A549 (cell line): ENCODE data around the gene AFF3. TPM values are rescaled to one million over a fixed set of nuclear protein-coding genes. Genes with fewer than 3 reads are reported as not detected.

Experiments used
- ATAC-seq, 2 experiments: fragments of 200-7000 bp in 1 of 2; fragments of >200 bp in 1 of 2; cut with Nextera tagmentation in 1 of 2; cut with Tn5 transposase in 1 of 2; 3 replicates each; pipeline versions ENCODE4 v1.8.0 to v1.9.1; 2018 to 2020; ENCODE audit warnings: mild to moderate bottlenecking in 1 of 2, moderate library complexity in 1 of 2
- CTCF ChIA-PET: fragments of 300-600 bp; sonication (Branson Sonifier 250); formaldehyde crosslinking; extraction: SDS; loops from one replicate; lab custom pipeline; 2021; ENCODE audit warnings: antibody characterized with exemption, inconsistent platforms; lab: Yijun Ruan, JAX
- POLR2A ChIA-PET: fragments of 350-600 bp; formaldehyde crosslinking; extraction: SDS; loops from one replicate; lab custom pipeline; 2021; ENCODE audit warnings: antibody characterized with exemption, inconsistent platforms; lab: Yijun Ruan, JAX
- DNase-seq, 2 experiments: peaks; one replicate each; pipeline versions ENCODE4 v3.0.0 to v3.0.0-alpha.2; 2011 to 2016; ENCODE audit warnings: low read depth in 1 of 2, low spot score in 1 of 2
- FAIRE-seq: peaks from 2 replicates; lab custom pipeline; 2011; peaks lifted over from hg19 to GRCh38; lab: Jason Lieb, UNC
- H3K27ac ChIP-seq, 2 experiments: fragments of >200 bp; sonication (Bioruptor Twin); formaldehyde crosslinking; 3 replicates each; pipeline ENCODE4 v1.5.1; 2016 to 2017
- H3K4me1 ChIP-seq: fragments of >200 bp; sonication (Bioruptor Twin); formaldehyde crosslinking; 3 replicates; pipeline ENCODE4 v1.6.1; 2016
- H3K4me2 ChIP-seq: fragments of >200 bp; sonication (Bioruptor Twin); formaldehyde crosslinking; 3 replicates; pipeline ENCODE4 v1.6.1; 2016
- H3K4me3 ChIP-seq: fragments of >200 bp; sonication (Bioruptor Twin); formaldehyde crosslinking; 3 replicates; pipeline ENCODE4 v1.5.1; 2016
- H3K9me3 ChIP-seq: fragments of >200 bp; sonication (Bioruptor Twin); formaldehyde crosslinking; 3 replicates; pipeline ENCODE4 v1.6.1; 2016
- CBX2 ChIP-seq: fragments of 200-600 bp; sonication (generic); IDR thresholded peaks from 2 replicates; pipeline ENCODE4 v1.6.1; 2016; ENCODE audit warnings: low read depth, mild to moderate bottlenecking, borderline replicate concordance
- CEBPB ChIP-seq, 2 experiments: fragments of >200 bp in 1 of 2; sonication (Bioruptor Twin) in 1 of 2; formaldehyde crosslinking in 1 of 2; IDR thresholded peaks; 2 replicates each; pipeline ENCODE4 v1.6.1; 2012 to 2016
- CHD2 ChIP-seq: fragments of 150-350 bp; IDR thresholded peaks from 2 replicates; pipeline ENCODE4 v1.6.1; 2014; ENCODE audit warnings: low read length; ENCODE audit not compliant: partially characterized antibody
- CHD4 ChIP-seq: fragments of 200-600 bp; sonication (generic); IDR thresholded peaks from 2 replicates; pipeline ENCODE4 v1.6.1; 2016; ENCODE audit warnings: antibody characterized with exemption, mild to moderate bottlenecking, borderline replicate concordance
- EP300 ChIP-seq, 2 experiments: fragments of >200 bp; sonication (Bioruptor Twin); formaldehyde crosslinking; IDR thresholded peaks; 2 replicates in 1 of 2; 3 replicates in 1 of 2; pipeline ENCODE4 v1.6.1; 2016 to 2017
- FOSB ChIP-seq: fragments of 250-450 bp; sonication (Bioruptor Pico); IDR thresholded peaks from 2 replicates; pipeline ENCODE4 v1.5.0; 2020; ENCODE audit warnings: mild to moderate bottlenecking, moderate library complexity
- FOSL2 ChIP-seq, 2 experiments: fragments of 450-650 bp in 1 of 2; fragments of >200 bp in 1 of 2; sonication (Bioruptor Twin) in 1 of 2; formaldehyde crosslinking; IDR thresholded peaks; 2 replicates each; pipeline versions ENCODE4 v1.5.0 to v1.6.1; 2016 to 2020; ENCODE audit warnings: mild to moderate bottlenecking in 1 of 2, moderate library complexity in 1 of 2
- GATA3 ChIP-seq: IDR thresholded peaks from 2 replicates; pipeline ENCODE4 v1.6.1; 2012; ENCODE audit warnings: borderline replicate concordance
- HDAC2 ChIP-seq: fragments of 200-600 bp; sonication (generic); IDR thresholded peaks from 2 replicates; pipeline ENCODE4 v1.6.1; 2016
- HOXA7 ChIP-seq: fragments of 250-450 bp; sonication (Bioruptor Pico); IDR thresholded peaks from 2 replicates; pipeline ENCODE4 v1.5.0; 2020; ENCODE audit warnings: mild to moderate bottlenecking, moderate library complexity
- HOXB5 ChIP-seq: fragments of 250-450 bp; sonication (Bioruptor Pico); IDR thresholded peaks from 2 replicates; pipeline ENCODE4 v1.5.0; 2020; ENCODE audit warnings: mild to moderate bottlenecking, moderate library complexity
- KDM5A ChIP-seq: fragments of 200-600 bp; sonication (generic); IDR thresholded peaks from 2 replicates; pipeline ENCODE4 v1.6.1; 2016; ENCODE audit warnings: antibody characterized with exemption, mild to moderate bottlenecking
- MAZ ChIP-seq: fragments of 150-350 bp; IDR thresholded peaks from 2 replicates; pipeline ENCODE4 v1.6.1; 2014; ENCODE audit warnings: antibody characterized with exemption, low read depth, low read length, borderline replicate concordance
- NPAS2 ChIP-seq: fragments of 250-450 bp; sonication (Bioruptor Pico); IDR thresholded peaks from 2 replicates; pipeline ENCODE4 v1.8.0; 2022; ENCODE audit warnings: mild to moderate bottlenecking, moderate library complexity, borderline replicate concordance
- NR3C1 ChIP-seq: fragments of >200 bp; sonication (Bioruptor Twin); formaldehyde crosslinking; IDR thresholded peaks from 3 replicates; pipeline ENCODE4 v1.6.1; 2017
- PHF8 ChIP-seq: fragments of 200-600 bp; sonication (generic); IDR thresholded peaks from 2 replicates; pipeline ENCODE4 v1.6.1; 2016; ENCODE audit warnings: low read depth, mild to moderate bottlenecking, antibody characterized with exemption, moderate library complexity, borderline replicate concordance
- POLR2A ChIP-seq: IDR thresholded peaks from 2 replicates; pipeline ENCODE4 v1.6.1; 2012; ENCODE audit warnings: mild to moderate bottlenecking, low read length
- POLR2AphosphoS2 ChIP-seq: conservative IDR thresholded peaks from 2 replicates; pipeline ENCODE4 v1.6.1; 2012; ENCODE audit warnings: low read length, improper control_type of control experiment, inconsistent platforms
- RAD21 ChIP-seq, 2 experiments: fragments of >200 bp in 1 of 2; sonication (Bioruptor Twin) in 1 of 2; formaldehyde crosslinking in 1 of 2; IDR thresholded peaks in 1 of 2; conservative IDR thresholded peaks in 1 of 2; 2 replicates in 1 of 2; 3 replicates in 1 of 2; pipeline ENCODE4 v1.6.1; 2012 to 2018; ENCODE audit warnings: inconsistent platforms in 1 of 2
- RCOR1 ChIP-seq: fragments of 150-350 bp; IDR thresholded peaks from 2 replicates; pipeline ENCODE4 v1.6.1; 2014; ENCODE audit warnings: antibody characterized with exemption, low read length, low read depth
- RFX5 ChIP-seq: fragments of 450-650 bp; IDR thresholded peaks from 2 replicates; pipeline ENCODE4 v1.7.1; 2014; ENCODE audit warnings: antibody characterized with exemption, mild to moderate bottlenecking, moderate library complexity
- RNF2 ChIP-seq: fragments of 200-600 bp; sonication (generic); IDR thresholded peaks from 2 replicates; pipeline ENCODE4 v1.6.1; 2016; ENCODE audit warnings: low read depth, mild to moderate bottlenecking, antibody characterized with exemption, moderate library complexity, borderline replicate concordance
- SREBF2 ChIP-seq: fragments of 450-650 bp; IDR thresholded peaks from 2 replicates; pipeline ENCODE4 v1.6.1; 2014; ENCODE audit warnings: mild to moderate bottlenecking, moderate library complexity
- TP53 ChIP-seq: fragments of 250-450 bp; sonication (Bioruptor Pico); IDR thresholded peaks from 2 replicates; pipeline ENCODE4 v1.5.0; 2021; ENCODE audit warnings: mild to moderate bottlenecking, moderate library complexity
- ZFP36 ChIP-seq: fragments of 450-650 bp; IDR thresholded peaks from 2 replicates; pipeline ENCODE4 v1.6.1; 2014; ENCODE audit warnings: borderline replicate concordance; ENCODE audit not compliant: partially characterized antibody
- ZNF302 ChIP-seq: fragments of 250-450 bp; sonication (Bioruptor Pico); IDR thresholded peaks from 2 replicates; pipeline ENCODE4 v1.9.0; 2021; ENCODE audit warnings: inconsistent platforms, mild to moderate bottlenecking, moderate library complexity
- WGBS: methylation state at CpG from one replicate; pipeline ENCODE4 v1.1.6; 2017; ENCODE audit errors: missing lambda C conversion rate; 5-methylcytosine and 5-hydroxymethylcytosine counted together
- polyA plus RNA-seq, 4 experiments: library from polyadenylated mRNA; depleted of rRNA in 3 of 4; stranded (reverse); fragments of >200 nt; fragmentation: RNase III in 1 of 4; extraction: RNeasy Plus Mini Kit Qiagen cat#74134 plus additional on column Dnase treatment in 1 of 4; gene quantifications; 2 replicates in 3 of 4; 3 replicates in 1 of 4; pipeline ENCODE4 v1.2.3, GENCODE V29; 2011 to 2017
- TF ChIP-seq, protein P1 (sequence below): fragments of 150-350 bp; IDR thresholded peaks from 2 replicates; pipeline ENCODE4 v1.6.1; 2014; ENCODE audit warnings: low read depth, mild to moderate bottlenecking, low read length
- TF ChIP-seq, protein P2 (sequence below): IDR thresholded peaks from 2 replicates; pipeline ENCODE4 v1.6.1; 2012; ENCODE audit warnings: low read depth, borderline replicate concordance
- TF ChIP-seq, protein P3 (sequence below): fragments of >200 bp; sonication (Bioruptor Twin); formaldehyde crosslinking; IDR thresholded peaks from 2 replicates; pipeline ENCODE4 v1.6.1; 2016
- TF ChIP-seq, protein P4 (sequence below): IDR thresholded peaks from 2 replicates; pipeline ENCODE4 v1.6.1; 2012

AFF3 gene
- polyA plus RNA-seq, 2 of the 4 experiments (the other 2 are of a cell fraction) = not detected

DNA sequence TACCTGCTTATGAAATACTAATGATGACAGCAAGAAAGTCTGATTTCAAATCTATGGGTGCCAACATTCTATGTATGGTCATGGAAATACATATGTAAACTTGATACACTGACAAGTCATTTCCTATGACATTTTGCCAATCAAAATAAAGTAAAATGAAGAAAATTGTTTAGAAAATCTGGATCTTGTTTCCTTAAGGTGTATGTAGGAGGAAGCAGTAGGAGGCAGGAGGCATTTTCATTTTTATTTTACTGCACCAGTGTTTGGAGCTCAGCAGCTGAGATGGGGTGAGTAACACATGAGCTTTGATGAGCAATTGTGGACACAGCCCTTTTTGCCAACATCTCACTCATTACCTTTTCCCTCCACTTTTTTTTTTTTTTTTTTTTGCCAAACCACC lies 167.0 kb downstream of the AFF3 start:
- no peak for DNase-seq
- CTCF ChIA-PET = interaction anchor here (0.8 to 1.2 kb wide), 2 partner anchors 13 to 15 kb away, joined by 3 to 4 read pairs; no protein-coding TSS in a partner anchor
- no peak for FAIRE-seq

DNA sequence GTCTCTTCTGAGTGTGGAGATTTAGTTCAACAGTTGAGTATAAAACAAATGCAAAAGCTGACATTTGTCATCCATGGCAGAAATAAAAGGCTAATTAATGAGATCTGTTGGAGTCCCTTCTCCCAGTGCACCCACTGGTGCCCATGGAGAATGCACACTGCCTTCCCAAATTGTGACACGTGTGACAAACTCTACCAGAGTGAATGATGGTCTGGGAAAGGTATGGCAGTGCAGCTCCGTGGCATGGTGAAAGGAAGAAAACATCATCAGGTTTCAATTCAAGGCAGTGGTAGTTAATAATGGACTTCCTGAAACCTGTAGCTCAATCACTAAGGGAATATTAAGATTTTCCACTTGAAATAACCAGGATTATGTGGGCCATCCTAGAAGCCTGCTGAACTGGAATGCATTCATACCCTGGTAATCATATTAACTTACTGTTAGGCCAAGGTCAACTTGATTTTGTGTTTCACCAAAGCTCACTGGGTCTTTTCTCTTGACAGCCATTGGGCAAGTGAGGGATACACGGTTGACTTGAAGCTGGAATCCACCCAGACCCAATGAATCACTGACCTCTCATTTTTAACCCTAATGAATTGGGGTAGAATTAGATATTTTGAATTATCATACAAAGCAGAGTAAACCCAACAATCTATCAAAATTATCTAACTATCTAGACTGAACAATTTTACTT lies 167.6 kb downstream of the AFF3 start:
- WGBS = 7% methylated on average over 3 of the region's 3 CpGs
- TF ChIP-seq GATA3 (no peak), RAD21 (conservative IDR thresholded peaks at IDR 0.05 in 1 of 2, IDR thresholded peaks at IDR 0.05 in 1 of 2) (no peak), NPAS2 (CRISPR knock-in tag) (no peak), RFX5 (no peak), HDAC2 (no peak), POLR2A (no peak), CHD2 (no peak), MAZ (no peak), CHD4 (no peak), HOXA7 (CRISPR knock-in tag) (no peak), RCOR1 (no peak), ZNF302 (no peak), ZFP36 (no peak), RNF2 (no peak), CEBPB (IDR thresholded peaks at IDR 0.05) (no peak), FOSL2 (IDR thresholded peaks at IDR 0.05) (no peak), FOSL2 (CRISPR knock-in tag; IDR thresholded peaks at IDR 0.05) (no peak), KDM5A (no peak), HOXB5 (CRISPR knock-in tag) (no peak)
- TF ChIP-seq, protein P1, sequence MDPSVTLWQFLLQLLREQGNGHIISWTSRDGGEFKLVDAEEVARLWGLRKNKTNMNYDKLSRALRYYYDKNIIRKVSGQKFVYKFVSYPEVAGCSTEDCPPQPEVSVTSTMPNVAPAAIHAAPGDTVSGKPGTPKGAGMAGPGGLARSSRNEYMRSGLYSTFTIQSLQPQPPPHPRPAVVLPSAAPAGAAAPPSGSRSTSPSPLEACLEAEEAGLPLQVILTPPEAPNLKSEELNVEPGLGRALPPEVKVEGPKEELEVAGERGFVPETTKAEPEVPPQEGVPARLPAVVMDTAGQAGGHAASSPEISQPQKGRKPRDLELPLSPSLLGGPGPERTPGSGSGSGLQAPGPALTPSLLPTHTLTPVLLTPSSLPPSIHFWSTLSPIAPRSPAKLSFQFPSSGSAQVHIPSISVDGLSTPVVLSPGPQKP = no peak
- TF ChIP-seq, all 56 proteins: peak for 0
- DNase-seq (no peak), FAIRE-seq (no peak), ATAC-seq (no peak)
- Histone ChIP-seq H3K4me2 (no peak overlapping the region), H3K4me1 (no peaks in the 10 kb centered on the region), H3K4me3 (no peak overlapping the region), H3K27ac (no peak overlapping the region), H3K9me3 (no peaks in the 10 kb centered on the region)
- CTCF ChIA-PET = interaction anchor here (0.8 to 1.2 kb wide), 2 partner anchors 14 kb away, joined by 3 to 4 read pairs; no protein-coding TSS in a partner anchor
- POLR2A ChIA-PET = interaction anchor here (0.7 kb wide), 1 partner anchor 50 kb away, joined by 5 read pairs; no protein-coding TSS in a partner anchor

More for the DNA sequence above, 167.0 kb downstream of the AFF3 start:
- H3K27ac ChIP-seq = no peak overlapping the region
- no peak for ATAC-seq
- H3K4me3 ChIP-seq = no peak overlapping the region
- POLR2A ChIA-PET = interaction anchor here (0.7 kb wide), 1 partner anchor 51 kb away, joined by 5 read pairs; no protein-coding TSS in a partner anchor
- no peak overlapping the region for H3K4me2 ChIP-seq
- no peak for TF ChIP-seq RFX5
- TF ChIP-seq, protein P2, sequence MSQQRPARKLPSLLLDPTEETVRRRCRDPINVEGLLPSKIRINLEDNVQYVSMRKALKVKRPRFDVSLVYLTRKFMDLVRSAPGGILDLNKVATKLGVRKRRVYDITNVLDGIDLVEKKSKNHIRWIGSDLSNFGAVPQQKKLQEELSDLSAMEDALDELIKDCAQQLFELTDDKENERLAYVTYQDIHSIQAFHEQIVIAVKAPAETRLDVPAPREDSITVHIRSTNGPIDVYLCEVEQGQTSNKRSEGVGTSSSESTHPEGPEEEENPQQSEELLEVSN = no peak
- no peak for TF ChIP-seq RCOR1
- TF ChIP-seq TP53 (CRISPR knock-in tag) = no peak
- TF ChIP-seq CBX2 = no peak
- TF ChIP-seq SREBF2 = no peak
- TF ChIP-seq, protein P3, sequence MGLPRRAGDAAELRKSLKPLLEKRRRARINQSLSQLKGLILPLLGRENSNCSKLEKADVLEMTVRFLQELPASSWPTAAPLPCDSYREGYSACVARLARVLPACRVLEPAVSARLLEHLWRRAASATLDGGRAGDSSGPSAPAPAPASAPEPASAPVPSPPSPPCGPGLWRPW = no peak
- TF ChIP-seq NR3C1 = no peak
- no peak for TF ChIP-seq ZFP36
- no peak for TF ChIP-seq FOSB (CRISPR knock-in tag)
- TF ChIP-seq ZNF302 = no peak
- TF ChIP-seq POLR2AphosphoS2 = no peak
- no peak for TF ChIP-seq CHD2
- no peak for TF ChIP-seq NPAS2 (CRISPR knock-in tag)
- no peak for TF ChIP-seq PHF8
- TF ChIP-seq, protein P4, sequence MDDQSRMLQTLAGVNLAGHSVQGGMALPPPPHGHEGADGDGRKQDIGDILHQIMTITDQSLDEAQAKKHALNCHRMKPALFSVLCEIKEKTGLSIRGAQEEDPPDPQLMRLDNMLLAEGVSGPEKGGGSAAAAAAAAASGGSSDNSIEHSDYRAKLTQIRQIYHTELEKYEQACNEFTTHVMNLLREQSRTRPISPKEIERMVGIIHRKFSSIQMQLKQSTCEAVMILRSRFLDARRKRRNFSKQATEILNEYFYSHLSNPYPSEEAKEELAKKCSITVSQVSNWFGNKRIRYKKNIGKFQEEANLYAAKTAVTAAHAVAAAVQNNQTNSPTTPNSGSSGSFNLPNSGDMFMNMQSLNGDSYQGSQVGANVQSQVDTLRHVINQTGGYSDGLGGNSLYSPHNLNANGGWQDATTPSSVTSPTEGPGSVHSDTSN = no peak
- no peak for TF ChIP-seq KDM5A
- no peak for TF ChIP-seq EP300 (IDR thresholded peaks at IDR 0.05)
- no peaks in the 10 kb centered on the region for H3K4me1 ChIP-seq
- no peaks in the 10 kb centered on the region for H3K9me3 ChIP-seq
